PC-3 (cell line): Measurements from ENCODE around the gene ZNF619. TPM values are rescaled to one million over a fixed set of nuclear protein-coding genes. Genes with fewer than 3 reads are reported as not detected.

Experiments
- ATAC-seq: fragments of 200-7000 bp; cut with Tn5 transposase; 2 replicates; pipeline ENCODE4 v1.9.1; 2020; ENCODE audit warnings: mild to moderate bottlenecking, moderate library complexity
- BruUV-seq: library from RNA; stranded (reverse); fragments of 400-500 nt; replicated peaks from 2 replicates; lab custom pipeline; 2021; lab: Mats Ljungman, UMichigan
- CTCF ChIA-PET: fragments of 300-600 bp; sonication (Branson Sonifier 250); formaldehyde crosslinking; loops from one replicate; lab custom pipeline; 2022; ENCODE audit warnings: antibody characterized with exemption; lab: Charles Lee
- POLR2A ChIA-PET: fragments of 300-600 bp; sonication (Branson Sonifier 250); formaldehyde crosslinking; loops from one replicate; lab custom pipeline; 2022; ENCODE audit warnings: antibody characterized with exemption; ENCODE audit not compliant: unreplicated experiment; lab: Charles Lee
- DNase-seq: peaks from one replicate; pipeline ENCODE4 v3.0.0-alpha.2; 2015
- H2AFZ ChIP-seq: fragments of 300-600 bp; sonication (generic); 2 replicates; pipeline ENCODE4 v1.6.0; 2016; ENCODE audit warnings: antibody characterized with exemption, low read length
- H3F3A ChIP-seq: fragments of 300-600 bp; sonication (generic); one replicate; pipeline ENCODE4 v1.6.0; 2017; ENCODE audit warnings: antibody characterized with exemption, low read length, control low read depth, mild to moderate bottlenecking; ENCODE audit not compliant: unreplicated experiment
- H3K27ac ChIP-seq: fragments of 300-600 bp; sonication (generic); 2 replicates; pipeline ENCODE4 v1.5.1; 2016; ENCODE audit warnings: mild to moderate bottlenecking, low read length
- H3K27me3 ChIP-seq: fragments of 300-600 bp; sonication (generic); 2 replicates; pipeline ENCODE4 v1.6.1; 2016; ENCODE audit warnings: low read length, mixed read lengths
- H3K36me3 ChIP-seq: fragments of 300-600 bp; sonication (generic); 2 replicates; pipeline ENCODE4 v1.6.1; 2016; ENCODE audit warnings: low read depth, mixed run types, low read length, mixed read lengths
- H3K4me1 ChIP-seq: fragments of 300-600 bp; sonication (generic); 2 replicates; pipeline ENCODE4 v1.5.1; 2016; ENCODE audit warnings: low read length; ENCODE audit not compliant: insufficient read depth
- H3K4me2 ChIP-seq: fragments of 300-600 bp; sonication (generic); 2 replicates; pipeline ENCODE4 v1.6.0; 2016; ENCODE audit warnings: low read length
- H3K4me3 ChIP-seq: fragments of 300-600 bp; sonication (generic); 2 replicates; pipeline ENCODE4 v1.5.1; 2016; ENCODE audit warnings: mild to moderate bottlenecking, low read length, mixed read lengths
- H3K79me2 ChIP-seq: fragments of 300-600 bp; sonication (generic); 2 replicates; pipeline ENCODE4 v1.6.1; 2017; ENCODE audit warnings: low read length, mixed read lengths
- H3K9ac ChIP-seq: fragments of 300-600 bp; sonication (generic); 2 replicates; pipeline ENCODE4 v1.6.0; 2016; ENCODE audit warnings: mild to moderate bottlenecking, low read length
- H3K9me2 ChIP-seq: fragments of 300-600 bp; sonication (generic); replicated peaks from 2 replicates; pipeline ENCODE4 v1.6.1; 2016; ENCODE audit warnings: mixed run types, low read length, mixed read lengths
- H3K9me3 ChIP-seq: fragments of 300-600 bp; sonication (generic); 2 replicates; pipeline ENCODE4 v1.6.1; 2016; ENCODE audit warnings: low read length, mixed read lengths
- H4K20me1 ChIP-seq: fragments of 300-600 bp; sonication (generic); 2 replicates; pipeline ENCODE4 v1.6.1; 2016; ENCODE audit warnings: low read length, mixed read lengths
- EZH2 ChIP-seq: fragments of 300-600 bp; sonication (generic); IDR thresholded peaks from one replicate; pipeline ENCODE4 v1.6.1; 2017; ENCODE audit warnings: antibody characterized with exemption, mild to moderate bottlenecking, low read length; ENCODE audit not compliant: unreplicated experiment
- EZH2phosphoT487 ChIP-seq: fragments of 300-600 bp; sonication (generic); IDR thresholded peaks from 2 replicates; pipeline ENCODE4 v1.6.1; 2018; ENCODE audit warnings: mild to moderate bottlenecking, antibody characterized with exemption, low read length, borderline replicate concordance
- intact Hi-C: fragments of 100-400 bp; cut with micrococcal nuclease; formaldehyde crosslinking; loops from 2 replicates; pipeline ENCODE4 v1.9.0; 2023
- total RNA-seq: library from RNA; depleted of rRNA; stranded (reverse); fragments of >200 nt; gene quantifications from 2 replicates; pipeline ENCODE4 v1.2.3, GENCODE V29; 2014
- TF ChIP-seq, protein P1 (sequence below): fragments of 300-600 bp; sonication (generic); conservative IDR thresholded peaks from 2 replicates; pipeline ENCODE4 v1.5.1; 2017; ENCODE audit warnings: antibody characterized with exemption, low read depth, mild to moderate bottlenecking, low read length

ZNF619 gene
- total RNA-seq, 1 experiment from 2014 or later: 3.5 TPM

DNA sequence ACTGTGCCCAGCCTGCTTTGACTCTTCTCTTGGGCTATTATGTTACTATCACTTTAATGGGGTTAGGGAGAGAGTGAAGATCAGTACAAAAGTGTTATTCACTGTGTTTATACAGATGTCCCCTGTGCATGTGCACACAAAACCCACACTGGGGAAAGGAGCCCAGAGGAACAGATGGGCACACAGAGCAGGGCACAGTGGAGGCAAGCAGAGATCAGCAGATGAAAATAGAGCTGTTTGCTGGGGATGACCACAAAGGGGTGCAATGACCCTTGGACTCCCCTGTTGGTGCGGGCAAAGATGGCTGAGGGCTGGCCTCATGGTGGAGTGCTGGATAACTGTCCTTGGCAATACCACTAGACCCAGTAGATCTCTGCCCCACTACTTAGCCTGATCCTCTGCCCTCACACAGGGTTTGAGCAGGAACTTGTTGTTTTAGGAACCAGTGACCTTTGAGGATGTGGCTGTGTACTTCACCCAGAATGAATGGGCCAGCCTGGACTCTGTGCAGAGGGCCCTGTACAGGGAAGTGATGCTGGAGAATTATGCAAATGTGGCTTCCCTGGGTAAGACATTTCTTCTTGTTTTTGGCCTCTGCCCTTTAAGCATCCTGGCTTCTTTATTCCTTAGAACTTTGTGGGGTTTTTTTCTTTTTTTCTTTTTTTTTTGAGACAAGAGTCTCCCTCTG is 34.3 kb downstream of the ZNF619 start:
- no peak overlapping the region for H3K4me3 ChIP-seq
- H3K9me3 ChIP-seq: no peaks in the 10 kb centered on the region
- TF ChIP-seq, protein P1, sequence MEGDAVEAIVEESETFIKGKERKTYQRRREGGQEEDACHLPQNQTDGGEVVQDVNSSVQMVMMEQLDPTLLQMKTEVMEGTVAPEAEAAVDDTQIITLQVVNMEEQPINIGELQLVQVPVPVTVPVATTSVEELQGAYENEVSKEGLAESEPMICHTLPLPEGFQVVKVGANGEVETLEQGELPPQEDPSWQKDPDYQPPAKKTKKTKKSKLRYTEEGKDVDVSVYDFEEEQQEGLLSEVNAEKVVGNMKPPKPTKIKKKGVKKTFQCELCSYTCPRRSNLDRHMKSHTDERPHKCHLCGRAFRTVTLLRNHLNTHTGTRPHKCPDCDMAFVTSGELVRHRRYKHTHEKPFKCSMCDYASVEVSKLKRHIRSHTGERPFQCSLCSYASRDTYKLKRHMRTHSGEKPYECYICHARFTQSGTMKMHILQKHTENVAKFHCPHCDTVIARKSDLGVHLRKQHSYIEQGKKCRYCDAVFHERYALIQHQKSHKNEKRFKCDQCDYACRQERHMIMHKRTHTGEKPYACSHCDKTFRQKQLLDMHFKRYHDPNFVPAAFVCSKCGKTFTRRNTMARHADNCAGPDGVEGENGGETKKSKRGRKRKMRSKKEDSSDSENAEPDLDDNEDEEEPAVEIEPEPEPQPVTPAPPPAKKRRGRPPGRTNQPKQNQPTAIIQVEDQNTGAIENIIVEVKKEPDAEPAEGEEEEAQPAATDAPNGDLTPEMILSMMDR: no peak
- TF ChIP-seq EZH2phosphoT487: no peak
- no peak for TF ChIP-seq EZH2
- H3K4me1 ChIP-seq: peaks cover 6% of the 10 kb centered on the region; the same call in 1 of the 2 replicates
- no peak overlapping the region for H3K27ac ChIP-seq
- intact Hi-C loops: no loop called here
- no peak overlapping the region for H3K4me2 ChIP-seq
- no peaks in the 10 kb centered on the region for H3K36me3 ChIP-seq
- H3K9ac ChIP-seq: no peak overlapping the region
- no TSS peak for BruUV-seq
- H3K27me3 ChIP-seq: no peaks in the 10 kb centered on the region
- CTCF ChIA-PET: no interaction called here
- H4K20me1 ChIP-seq: no peaks in the 10 kb centered on the region
- ATAC-seq: no peak
- H2AFZ ChIP-seq: no peak overlapping the region
- H3K9me2 ChIP-seq: no peaks in the 10 kb centered on the region
- no peak for DNase-seq
- H3K79me2 ChIP-seq: no peaks in the 10 kb centered on the region
- POLR2A ChIA-PET: no interaction called here
- H3F3A ChIP-seq: no peaks in the 10 kb centered on the region

DNA sequence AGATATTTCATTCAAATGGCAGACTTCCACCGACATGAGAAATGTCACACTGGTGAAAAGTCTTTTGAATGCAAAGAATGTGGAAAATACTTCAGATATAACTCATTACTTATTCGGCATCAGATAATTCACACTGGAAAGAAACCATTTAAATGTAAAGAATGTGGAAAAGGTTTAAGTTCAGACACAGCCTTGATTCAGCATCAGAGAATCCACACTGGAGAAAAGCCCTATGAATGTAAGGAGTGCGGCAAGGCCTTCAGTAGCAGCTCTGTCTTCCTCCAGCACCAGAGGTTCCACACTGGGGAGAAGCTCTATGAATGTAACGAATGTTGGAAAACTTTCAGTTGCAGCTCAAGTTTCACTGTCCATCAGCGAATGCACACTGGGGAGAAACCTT is 39.3 kb downstream of the ZNF619 start:
- ChIA-PET POLR2A (no interaction called here), CTCF (no interaction called here)
- no peak overlapping the region for H3K4me2 ChIP-seq
- TSS peak; percentile 17 for BruUV-seq
- no peak overlapping the region for H2AFZ ChIP-seq
- no peaks in the 10 kb centered on the region for H3F3A ChIP-seq
- ATAC-seq (no peak), DNase-seq (no peak)
- H3K27ac ChIP-seq: no peak overlapping the region
- no peaks in the 10 kb centered on the region for H4K20me1 ChIP-seq
- TF ChIP-seq, protein P1: no peak
- TF ChIP-seq EZH2phosphoT487: no peak
- TF ChIP-seq EZH2: no peak
- no peaks in the 10 kb centered on the region for H3K9me2 ChIP-seq
- no peak overlapping the region for H3K4me3 ChIP-seq
- intact Hi-C loops: no loop called here
- no peaks in the 10 kb centered on the region for H3K4me1 ChIP-seq
- H3K79me2 ChIP-seq: no peaks in the 10 kb centered on the region
- H3K9me3 ChIP-seq: no peaks in the 10 kb centered on the region
- H3K9ac ChIP-seq: no peak overlapping the region
- no peaks in the 10 kb centered on the region for H3K27me3 ChIP-seq
- no peaks in the 10 kb centered on the region for H3K36me3 ChIP-seq

DNA sequence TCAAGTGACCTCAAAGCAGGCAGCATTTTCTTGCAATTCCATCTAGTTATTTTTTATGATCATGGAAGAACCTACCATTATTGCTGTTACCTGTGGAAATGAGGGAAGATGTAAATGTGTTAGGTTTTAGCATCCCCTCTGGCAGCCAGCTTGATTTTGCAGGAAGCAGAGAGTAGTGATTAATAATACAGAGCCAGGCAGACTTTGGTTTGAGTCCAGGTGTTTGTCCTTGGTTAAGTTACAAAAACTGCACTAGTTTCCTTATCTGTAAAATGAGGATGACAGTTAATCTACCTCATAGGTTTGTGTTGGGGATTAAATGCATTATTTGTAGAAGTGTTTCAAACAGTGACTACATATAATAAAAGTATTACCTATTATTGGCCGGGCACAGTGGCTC is 41.1 kb downstream of the ZNF619 start:
- BruUV-seq: no TSS peak
- intact Hi-C loops: no loop called here
- Histone ChIP-seq H3K4me1 (no peaks in the 10 kb centered on the region), H2AFZ (no peak overlapping the region), H3K36me3 (no peaks in the 10 kb centered on the region), H3K79me2 (no peaks in the 10 kb centered on the region), H3K4me2 (no peak overlapping the region), H4K20me1 (no peaks in the 10 kb centered on the region), H3K4me3 (no peak overlapping the region), H3K9ac (no peak overlapping the region), H3K9me3 (no peaks in the 10 kb centered on the region), H3F3A (no peaks in the 10 kb centered on the region), H3K27me3 (no peaks in the 10 kb centered on the region), H3K27ac (no peak overlapping the region), H3K9me2 (no peaks in the 10 kb centered on the region)
- POLR2A ChIA-PET: interaction anchor here (0.7 kb wide), 1 partner anchor 59 kb away, joined by 6 read pairs; no protein-coding TSS in a partner anchor
- CTCF ChIA-PET: no interaction called here
- TF ChIP-seq, protein P1: no peak
- TF ChIP-seq EZH2phosphoT487 (no peak), EZH2 (no peak)
- DNase-seq (no peak), ATAC-seq (no peak)
